ENCODE results near the gene SCN2B. TPM values are rescaled to one million over a fixed set of nuclear protein-coding genes. Genes with fewer than 3 reads are reported as not detected.
"Not testable (repeated sequence)": the region's sequence is repeated elsewhere in the genome, so short reads cannot be mapped to it uniquely, and the experiment has no call there.

SCN2B gene
- total RNA-seq, 3 donors from 2014 or later (not counting 1 experiment from before 2014, with no cell fraction given): not detected

- no peaks in the 10 kb centered on the region for H3K9me3 ChIP-seq (ENCODE audit: control insufficient read depth, insufficient read depth, low read length)
- Mint-ChIP-seq H3K4me3 (no peak overlapping the region), H3K9me3 (no peaks in the 10 kb centered on the region), H3K27ac (no peak overlapping the region), H3K36me3 (no peaks in the 10 kb centered on the region), H3K4me1 (no peaks in the 10 kb centered on the region), H3K27me3 (ENCODE audit: low read depth in 2 of 2) (peaks cover 16 to 17% of the 10 kb centered on the region in 2 donors)
- DNase-seq: no peak
- ATAC-seq: peak in 1 of 3 donors; percentile 44
- 94% methylated on average over 11 of the region's 12 CpGs for WGBS (ENCODE audit: insufficient coverage)
- H3K27ac ChIP-seq (ENCODE audit: low read length): no peak overlapping the region
- H3K4me1 ChIP-seq (ENCODE audit: control insufficient read depth, insufficient read depth, low read length): peaks cover 6% of the 10 kb centered on the region
- H3K4me3 ChIP-seq (ENCODE audit: low read length): no peak overlapping the region
- H3K36me3 ChIP-seq (ENCODE audit: control insufficient read depth, insufficient read depth, low read length): no peaks in the 10 kb centered on the region
- H3K27me3 ChIP-seq (ENCODE audit: control insufficient read depth, insufficient read depth, low read length): no peaks in the 10 kb centered on the region
- intact Hi-C loops (cut with micrococcal nuclease): no loop called here
- no peak for TF ChIP-seq CTCF (IDR thresholded peaks at IDR 0.05)
Observed at GRCh38 chr11:118184784-118185579, 8.5 kb upstream of the SCN2B start.

GRCh38 chr11:118183691-118184090 lies 7.3 kb upstream of the SCN2B start:
- H3K9me3 Mint-ChIP-seq; H3K27ac ChIP-seq (ENCODE audit: low read length); H3K4me3 Mint-ChIP-seq; intact Hi-C loops (cut with micrococcal nuclease); H3K4me1 Mint-ChIP-seq; H3K27me3 ChIP-seq (ENCODE audit: control insufficient read depth, insufficient read depth, low read length); H3K36me3 Mint-ChIP-seq; H3K27ac Mint-ChIP-seq; H3K36me3 ChIP-seq (ENCODE audit: control insufficient read depth, insufficient read depth, low read length); ATAC-seq; H3K4me1 ChIP-seq (ENCODE audit: control insufficient read depth, insufficient read depth, low read length); DNase-seq; H3K4me3 ChIP-seq (ENCODE audit: low read length); H3K9me3 ChIP-seq (ENCODE audit: control insufficient read depth, insufficient read depth, low read length): not testable (repeated sequence)
- peaks cover 8 to 19% of the 10 kb centered on the region in 2 donors for H3K27me3 Mint-ChIP-seq (ENCODE audit: low read depth in 2 of 2)
- 91% methylated on average over 4 of the region's 5 CpGs for WGBS (ENCODE audit: insufficient coverage)

GRCh38 chr11:118180300-118180703 lies 3.9 kb upstream of the SCN2B start:
- DNase-seq: peak in 1 of 2 donors; percentile 22
- H3K4me3 Mint-ChIP-seq: no peak overlapping the region
- H3K27me3 Mint-ChIP-seq (ENCODE audit: low read depth in 2 of 2): peaks cover 9 to 20% of the 10 kb centered on the region in 2 donors
- H3K36me3 Mint-ChIP-seq: no peaks in the 10 kb centered on the region
- intact Hi-C loops (cut with micrococcal nuclease): no loop called here
- no peak overlapping the region for H3K4me3 ChIP-seq (ENCODE audit: low read length)
- no peaks in the 10 kb centered on the region for H3K4me1 ChIP-seq (ENCODE audit: control insufficient read depth, insufficient read depth, low read length)
- no peaks in the 10 kb centered on the region for H3K9me3 Mint-ChIP-seq
- no peak overlapping the region for H3K27ac Mint-ChIP-seq
- no peak overlapping the region for H3K27ac ChIP-seq (ENCODE audit: low read length)
- TF ChIP-seq CTCF (IDR thresholded peaks at IDR 0.05): no peak
- 30% methylated on average over 11 of the region's 11 CpGs for WGBS (ENCODE audit: insufficient coverage)
- no peak for ATAC-seq
- H3K27me3 ChIP-seq (ENCODE audit: control insufficient read depth, insufficient read depth, low read length): no peaks in the 10 kb centered on the region
- H3K36me3 ChIP-seq (ENCODE audit: control insufficient read depth, insufficient read depth, low read length): no peaks in the 10 kb centered on the region
- H3K4me1 Mint-ChIP-seq: no peaks in the 10 kb centered on the region
- no peaks in the 10 kb centered on the region for H3K9me3 ChIP-seq (ENCODE audit: control insufficient read depth, insufficient read depth, low read length)

GRCh38 chr11:118176778-118177134 lies 317 bp upstream of the SCN2B start:
- no peaks in the 10 kb centered on the region for H3K9me3 ChIP-seq (ENCODE audit: control insufficient read depth, insufficient read depth, low read length)
- Mint-ChIP-seq H3K27me3 (ENCODE audit: low read depth in 2 of 2) (peaks cover 18 to 21% of the 10 kb centered on the region in 2 donors), H3K9me3 (no peaks in the 10 kb centered on the region), H3K36me3 (no peaks in the 10 kb centered on the region), H3K27ac (no peak overlapping the region), H3K4me3 (no peak overlapping the region), H3K4me1 (no peaks in the 10 kb centered on the region)
- H3K4me1 ChIP-seq (ENCODE audit: control insufficient read depth, insufficient read depth, low read length): peaks cover 1% of the 10 kb centered on the region
- H3K27ac ChIP-seq (ENCODE audit: low read length): no peak overlapping the region
- no peak for TF ChIP-seq CTCF (IDR thresholded peaks at IDR 0.05)
- H3K4me3 ChIP-seq (ENCODE audit: low read length): no peak overlapping the region
- ATAC-seq (no peak), DNase-seq (no peak)
- H3K36me3 ChIP-seq (ENCODE audit: control insufficient read depth, insufficient read depth, low read length): no peaks in the 10 kb centered on the region
- WGBS (ENCODE audit: insufficient coverage): 75% methylated on average over 2 of the region's 4 CpGs
- H3K27me3 ChIP-seq (ENCODE audit: control insufficient read depth, insufficient read depth, low read length): no peaks in the 10 kb centered on the region
- intact Hi-C loops (cut with micrococcal nuclease): loop anchor here (10.0 kb wide), 1 partner anchor 372 kb away; no protein-coding TSS in a partner anchor

Measured in natural killer cell (primary cell).